ENCODE results near the gene FOLR1. TPM values are rescaled to one million over a fixed set of nuclear protein-coding genes. Genes with fewer than 3 reads are reported as not detected.

Gene FOLR1
- total RNA-seq, 1 donor from 2014 or later, result not detected

DNA sequence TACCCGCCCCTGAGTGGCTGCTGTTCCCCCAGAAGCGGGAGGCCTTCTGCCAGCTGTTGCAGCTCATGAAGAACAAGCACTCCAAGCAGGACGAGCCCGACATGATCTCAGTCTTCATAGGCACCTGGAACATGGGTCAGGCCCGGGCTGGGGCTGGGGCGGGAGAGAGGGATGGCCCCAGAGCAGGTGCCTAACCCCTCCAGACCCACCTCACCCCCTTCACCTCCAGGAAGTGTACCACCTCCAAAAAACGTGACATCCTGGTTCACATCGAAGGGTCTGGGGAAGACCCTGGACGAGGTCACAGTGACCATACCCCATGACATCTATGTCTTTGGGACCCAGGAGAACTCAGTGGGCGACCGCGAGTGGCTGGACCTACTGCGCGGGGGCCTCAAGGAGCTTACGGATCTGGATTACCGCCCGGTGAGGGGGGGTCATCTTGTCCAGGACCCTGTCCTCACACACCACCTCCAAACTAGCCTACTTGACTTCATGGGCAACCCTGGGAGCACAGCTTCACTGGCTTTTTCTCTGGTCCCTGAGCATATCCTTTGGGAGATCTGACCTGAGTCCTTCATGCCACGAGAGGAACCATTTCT is 38.9 kb downstream of the FOLR1 start:
- peaks cover 12% of the 10 kb centered on the region for H3K36me3 Mint-ChIP-seq (ENCODE audit: low read depth)
- no peak overlapping the region for H3K27ac Mint-ChIP-seq (ENCODE audit: unreplicated experiment)
- no peak for DNase-seq (ENCODE audit: low read depth, low spot score)
- H3K4me3 Mint-ChIP-seq, result no peak overlapping the region
- peaks cover 20% of the 10 kb centered on the region for H3K4me1 Mint-ChIP-seq
- H3K9me3 Mint-ChIP-seq, result no peaks in the 10 kb centered on the region
- peaks cover 2% of the 10 kb centered on the region for H3K27me3 Mint-ChIP-seq (ENCODE audit: low read depth)
- TF ChIP-seq, protein P1, sequence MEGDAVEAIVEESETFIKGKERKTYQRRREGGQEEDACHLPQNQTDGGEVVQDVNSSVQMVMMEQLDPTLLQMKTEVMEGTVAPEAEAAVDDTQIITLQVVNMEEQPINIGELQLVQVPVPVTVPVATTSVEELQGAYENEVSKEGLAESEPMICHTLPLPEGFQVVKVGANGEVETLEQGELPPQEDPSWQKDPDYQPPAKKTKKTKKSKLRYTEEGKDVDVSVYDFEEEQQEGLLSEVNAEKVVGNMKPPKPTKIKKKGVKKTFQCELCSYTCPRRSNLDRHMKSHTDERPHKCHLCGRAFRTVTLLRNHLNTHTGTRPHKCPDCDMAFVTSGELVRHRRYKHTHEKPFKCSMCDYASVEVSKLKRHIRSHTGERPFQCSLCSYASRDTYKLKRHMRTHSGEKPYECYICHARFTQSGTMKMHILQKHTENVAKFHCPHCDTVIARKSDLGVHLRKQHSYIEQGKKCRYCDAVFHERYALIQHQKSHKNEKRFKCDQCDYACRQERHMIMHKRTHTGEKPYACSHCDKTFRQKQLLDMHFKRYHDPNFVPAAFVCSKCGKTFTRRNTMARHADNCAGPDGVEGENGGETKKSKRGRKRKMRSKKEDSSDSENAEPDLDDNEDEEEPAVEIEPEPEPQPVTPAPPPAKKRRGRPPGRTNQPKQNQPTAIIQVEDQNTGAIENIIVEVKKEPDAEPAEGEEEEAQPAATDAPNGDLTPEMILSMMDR (conservative IDR thresholded peaks at IDR 0.05), result no peak

DNA sequence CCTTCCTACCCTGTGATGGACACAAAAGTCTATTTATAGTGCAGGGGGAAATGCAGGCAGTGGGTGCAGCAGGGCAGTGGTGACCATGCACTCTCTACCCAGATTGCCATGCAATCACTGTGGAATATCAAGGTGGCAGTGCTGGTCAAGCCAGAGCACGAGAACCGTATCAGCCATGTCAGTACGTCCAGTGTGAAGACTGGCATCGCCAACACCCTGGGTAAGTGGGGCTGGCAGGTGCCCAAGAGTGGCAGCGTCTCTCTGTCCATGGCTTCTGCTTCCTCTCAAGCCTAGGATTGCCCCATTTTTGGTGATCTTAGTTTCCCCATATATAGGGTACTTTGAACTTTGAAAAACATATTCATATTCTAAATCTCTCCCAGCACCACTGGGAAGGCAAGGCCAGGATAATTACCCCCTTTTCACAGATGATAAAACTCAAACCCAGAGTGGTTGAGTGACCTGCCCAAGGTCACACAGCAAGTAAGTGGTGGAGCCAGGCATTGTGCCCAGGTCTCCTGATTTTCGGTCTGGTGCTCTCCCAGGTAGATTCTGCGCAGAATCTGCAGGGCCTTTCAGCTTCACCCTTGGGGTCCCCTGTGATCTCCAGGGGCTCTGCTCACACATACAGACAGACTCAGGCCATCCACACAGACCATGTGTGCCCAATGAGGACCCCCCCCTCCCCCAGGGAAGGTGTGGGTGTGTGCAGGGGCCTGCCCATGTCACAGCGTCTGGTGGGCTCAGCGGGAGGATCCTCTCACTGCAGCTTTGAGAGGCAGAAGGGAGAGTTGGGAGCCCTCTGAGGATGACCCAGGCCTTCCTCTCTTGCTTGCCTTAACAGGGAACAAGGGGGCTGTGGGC is 39.7 kb downstream of the FOLR1 start:
- peaks cover 14% of the 10 kb centered on the region for H3K36me3 Mint-ChIP-seq (ENCODE audit: low read depth)
- H3K9me3 Mint-ChIP-seq, result no peaks in the 10 kb centered on the region
- no peak for DNase-seq (ENCODE audit: low read depth, low spot score)
- no peak overlapping the region for H3K27ac Mint-ChIP-seq (ENCODE audit: unreplicated experiment)
- H3K4me3 Mint-ChIP-seq, result no peak overlapping the region
- peaks cover 2% of the 10 kb centered on the region for H3K27me3 Mint-ChIP-seq (ENCODE audit: low read depth)
- H3K4me1 Mint-ChIP-seq, result peaks cover 12% of the 10 kb centered on the region
- TF ChIP-seq, protein P1 (conservative IDR thresholded peaks at IDR 0.05), result no peak

- H3K27ac Mint-ChIP-seq (ENCODE audit: unreplicated experiment), result no peak overlapping the region
- peaks cover 17% of the 10 kb centered on the region for H3K36me3 Mint-ChIP-seq (ENCODE audit: low read depth)
- TF ChIP-seq, protein P1 (conservative IDR thresholded peaks at IDR 0.05), result no peak
- H3K4me3 Mint-ChIP-seq, result peak overlapping the region; percentile 23
- peaks cover 2% of the 10 kb centered on the region for H3K27me3 Mint-ChIP-seq (ENCODE audit: low read depth)
- peaks cover 12% of the 10 kb centered on the region for H3K4me1 Mint-ChIP-seq
- DNase-seq (ENCODE audit: low read depth, low spot score), result no peak
- no peaks in the 10 kb centered on the region for H3K9me3 Mint-ChIP-seq
These were observed 40.5 kb downstream of the FOLR1 start for GRCh38 chr11:72232260-72233055.

GRCh38 chr11:72233056-72233772 is 41.3 kb downstream of the FOLR1 start:
- no peak overlapping the region for H3K4me3 Mint-ChIP-seq
- TF ChIP-seq, protein P1 (conservative IDR thresholded peaks at IDR 0.05), result no peak
- H3K27me3 Mint-ChIP-seq (ENCODE audit: low read depth), result peaks cover 4% of the 10 kb centered on the region
- H3K4me1 Mint-ChIP-seq, result peaks cover 12% of the 10 kb centered on the region
- no peaks in the 10 kb centered on the region for H3K9me3 Mint-ChIP-seq
- peaks cover 17% of the 10 kb centered on the region for H3K36me3 Mint-ChIP-seq (ENCODE audit: low read depth)
- no peak for DNase-seq (ENCODE audit: low read depth, low spot score)
- H3K27ac Mint-ChIP-seq (ENCODE audit: unreplicated experiment), result no peak overlapping the region

All from neural crest cell (in vitro differentiated cells).